GM19455 (cell line): ENCODE results near the gene MYO1D.

Source experiments
- ATAC-seq: cut with Tn5 transposase; IDR thresholded peaks from one replicate; pipeline ENCODE4 v1.9.1; 2021; ENCODE audit not compliant: unreplicated experiment

Gene MYO1D

GRCh38 chr17:32591405-32591804 lies 285.5 kb downstream of the MYO1D start:
- no peak for ATAC-seq

- no peak for ATAC-seq
Measured at GRCh38 chr17:32590974-32591373, 285.9 kb downstream of the MYO1D start.

GRCh38 chr17:32588982-32589381 lies 287.9 kb downstream of the MYO1D start:
- ATAC-seq, result no peak

GRCh38 chr17:32588135-32588534 lies 288.8 kb downstream of the MYO1D start:
- ATAC-seq, result no peak

GRCh38 chr17:32586666-32587065 lies 290.3 kb downstream of the MYO1D start:
- ATAC-seq, result no peak

- ATAC-seq, result no peak
Measured at GRCh38 chr17:32584792-32585191, 292.1 kb downstream of the MYO1D start.

GRCh38 chr17:32583053-32583452 lies 293.9 kb downstream of the MYO1D start:
- no peak for ATAC-seq

- no peak for ATAC-seq
Measured at GRCh38 chr17:32575852-32576251, 301.1 kb downstream of the MYO1D start.

GRCh38 chr17:32570081-32570396 lies 306.9 kb downstream of the MYO1D start:
- ATAC-seq, result no peak

GRCh38 chr17:32569171-32570080 lies 307.5 kb downstream of the MYO1D start:
- peak; percentile 42 for ATAC-seq

- no peak for ATAC-seq
Measured at GRCh38 chr17:32568705-32569104, 308.2 kb downstream of the MYO1D start.

- no peak for ATAC-seq
Measured at GRCh38 chr17:32567511-32567910, 309.4 kb downstream of the MYO1D start.

- no peak for ATAC-seq
Measured at GRCh38 chr17:32567086-32567485, 309.8 kb downstream of the MYO1D start.

GRCh38 chr17:32566303-32566702 lies 310.6 kb downstream of the MYO1D start:
- ATAC-seq, result no peak

GRCh38 chr17:32565401-32565800 lies 311.5 kb downstream of the MYO1D start:
- ATAC-seq, result no peak

GRCh38 chr17:32564325-32564724 lies 312.6 kb downstream of the MYO1D start:
- no peak for ATAC-seq

- no peak for ATAC-seq
Measured at GRCh38 chr17:32563583-32563982, 313.3 kb downstream of the MYO1D start.

- peak; percentile 82 for ATAC-seq
Measured at GRCh38 chr17:32558997-32559650, 317.8 kb downstream of the MYO1D start.

GRCh38 chr17:32558326-32558955 lies 318.5 kb downstream of the MYO1D start:
- ATAC-seq, result peak; percentile 46

- ATAC-seq, result no peak
Measured at GRCh38 chr17:32555611-32556310, 321.2 kb downstream of the MYO1D start.

GRCh38 chr17:32553168-32553567 lies 323.8 kb downstream of the MYO1D start:
- ATAC-seq, result no peak
